ENCODE results near the gene PPP2R5C. TPM values are rescaled to one million over a fixed set of nuclear protein-coding genes. Genes with fewer than 3 reads are reported as not detected.

Gene PPP2R5C
- total and polyA plus RNA-seq, 2 of the 8 experiments (the other 6 are each of a cell fraction or from before 2014, with no cell fraction given): 49.6 to 95.9 TPM

DNA sequence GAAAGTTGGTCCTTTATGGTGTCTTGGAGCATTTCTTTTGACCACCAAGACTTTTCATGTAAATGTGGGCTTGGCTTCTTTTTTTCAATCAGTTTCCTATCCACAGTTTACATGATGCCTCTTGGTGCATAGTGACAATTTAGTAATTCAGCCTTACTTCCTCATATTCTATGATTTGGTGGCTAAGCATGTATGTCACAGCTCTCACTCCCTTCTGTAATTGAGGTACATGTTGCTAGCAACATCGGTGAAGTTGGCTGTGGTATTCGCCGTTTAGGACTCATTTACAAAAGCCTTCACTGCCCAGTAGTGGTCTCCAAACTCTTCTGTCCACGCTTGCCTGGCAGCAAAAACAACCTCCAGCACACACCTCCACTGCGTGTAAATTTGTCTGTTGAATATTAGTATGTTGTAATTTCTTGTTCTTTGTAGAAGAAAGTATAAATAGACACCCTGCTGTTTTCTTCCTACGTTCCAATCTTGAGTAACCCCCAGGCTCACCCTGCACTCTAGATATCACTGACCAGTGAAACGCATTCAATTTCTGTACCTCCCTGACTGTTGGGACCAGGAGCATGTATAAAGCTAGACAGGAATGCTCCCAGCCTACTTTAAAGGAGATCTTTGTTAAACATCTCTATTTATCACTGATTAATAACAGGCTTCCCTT, 90.4 kb downstream of the PPP2R5C start:
- H2BK12ac ChIP-seq (ENCODE audit: low read depth, low read length): no peak overlapping the region
- no peak overlapping the region for H3K4me2 ChIP-seq (ENCODE audit: insufficient read depth in 1 of 2, low read depth in 2 of 2, low read length in 2 of 2)
- H3K9ac ChIP-seq (replicated peaks in 1 of 4; ENCODE audit: extremely low read depth in 1 of 4, low read depth in 3 of 4, low read length in 3 of 4): no peak overlapping the region
- no peak overlapping the region for H2BK20ac ChIP-seq (ENCODE audit: low read length)
- no peak overlapping the region for H2BK120ac ChIP-seq (replicated peaks; ENCODE audit: low read depth, low read length)
- H4K8ac ChIP-seq (ENCODE audit: extremely low read depth, insufficient read depth, low read length): no peak overlapping the region
- no peak overlapping the region for H3K14ac ChIP-seq (ENCODE audit: insufficient read length)
- no peak for DNase-seq (ENCODE audit: low read depth in 1 of 2, low spot score in 2 of 2)
- no peaks in the 10 kb centered on the region for H3K23me2 ChIP-seq (ENCODE audit: low read depth, low read length)
- H3K23ac ChIP-seq (ENCODE audit: insufficient read length): no peak overlapping the region
- H3K27me3 ChIP-seq (replicated peaks in 1 of 4; ENCODE audit: control insufficient read depth in 3 of 4, extremely low read depth in 1 of 4, insufficient read depth in 3 of 4, low read length in 3 of 4): no peaks in the 10 kb centered on the region
- H3K4me1 ChIP-seq (replicated peaks in 1 of 4; ENCODE audit: control insufficient read depth in 3 of 4, insufficient read depth in 4 of 4, low read length in 3 of 4): no peaks in the 10 kb centered on the region
- CTCF ChIA-PET (ENCODE audit: partially characterized antibody): interaction anchor here (0.9 kb wide), 1 partner anchor 80 kb away, joined by 4 read pairs; no protein-coding TSS in a partner anchor
- H3K79me2 ChIP-seq (ENCODE audit: control insufficient read depth in 1 of 2, insufficient read depth in 2 of 2, low read length in 2 of 2): peaks cover 0 to 35% of the 10 kb centered on the region in 2 experiments; a peak in 3 of 4 replicates
- no peak overlapping the region for H3K18ac ChIP-seq (ENCODE audit: extremely low read depth, low read length)
- WGBS, 2 experiments (ENCODE audit: extremely low coverage in 1 of 2, insufficient coverage in 1 of 2, insufficient read length in 1 of 2, insufficient replicate concordance in 2 of 2, low coverage in 1 of 2, low lambda C conversion rate in 2 of 2, missing lambda C conversion rate in 1 of 2): 89% methylated on average over 7 of the region's 7 CpGs; no CpG with 5 or more reads in 1 of the 2 experiments
- H4K20me1 ChIP-seq (replicated peaks in 1 of 2; ENCODE audit: control insufficient read depth in 1 of 2, insufficient read depth in 2 of 2, low read length in 2 of 2): peaks cover 5 to 21% of the 10 kb centered on the region in 2 experiments
- H3K56ac ChIP-seq (replicated peaks; ENCODE audit: insufficient read length, low read depth, low read length): no peak overlapping the region
- H3K9me3 ChIP-seq (ENCODE audit: insufficient read depth in 2 of 2, low read depth in 1 of 2, low read length in 1 of 2): no peaks in the 10 kb centered on the region
- H4K5ac ChIP-seq (ENCODE audit: insufficient read length, low read depth, low read length): no peak overlapping the region
- no peak overlapping the region for H2AK5ac ChIP-seq (ENCODE audit: low read depth, low read length)
- H3K4ac ChIP-seq (replicated peaks; ENCODE audit: insufficient read length, low read depth, low read length): no peak overlapping the region
- no peak overlapping the region for H3K27ac ChIP-seq (ENCODE audit: low read depth, low read length)
- no peak overlapping the region for H3K4me3 ChIP-seq (ENCODE audit: extremely low read depth in 1 of 4, insufficient read depth in 2 of 4, low read depth in 3 of 4, low read length in 4 of 4)
- POLR2A ChIA-PET (ENCODE audit: partially characterized antibody): no interaction called here
- H2BK5ac ChIP-seq (ENCODE audit: low read depth, low read length): no peak overlapping the region
- H3K79me1 ChIP-seq (ENCODE audit: low read depth, low read length): peaks cover 16% of the 10 kb centered on the region
- peaks cover 0 to 3% (median 1%) of the 10 kb centered on the region in 4 experiments; a peak in 2 of 8 replicates for H3K36me3 ChIP-seq (ENCODE audit: control insufficient read depth in 2 of 4, insufficient read depth in 4 of 4, low read length in 3 of 4)
- no peak for FAIRE-seq
- H2BK15ac ChIP-seq (ENCODE audit: low read length): no peak overlapping the region
- no peak overlapping the region for H4K91ac ChIP-seq (replicated peaks; ENCODE audit: insufficient read length, low read length)
- H2AFZ ChIP-seq (ENCODE audit: low read length): no peak overlapping the region
- TF ChIP-seq SIRT6 (IDR thresholded peaks at IDR 0.05; ENCODE audit: low read length) (no peak), EZH2 (IDR thresholded peaks at IDR 0.05; ENCODE audit: low read depth, low read length, severe bottlenecking) (no peak), RNF2 (IDR thresholded peaks at IDR 0.05; ENCODE audit: borderline replicate concordance, low read depth, low read length, missing control alignments, poor library complexity, severe bottlenecking) (no peak), GABPA (IDR thresholded peaks at IDR 0.05; ENCODE audit: borderline replicate concordance, insufficient read depth, low read length) (no peak), CTBP2 (IDR thresholded peaks at IDR 0.05; ENCODE audit: borderline replicate concordance, insufficient read depth, insufficient read length, low read length) (no peak), HDAC6 (IDR thresholded peaks at IDR 0.05; ENCODE audit: low read depth, low read length) (no peak), MAFK (IDR thresholded peaks at IDR 0.05; ENCODE audit: low read depth, low read length) (no peak), KDM1A (IDR thresholded peaks at IDR 0.05; ENCODE audit: borderline replicate concordance, low read length) (no peak), POLR2AphosphoS5 (IDR thresholded peaks at IDR 0.05; ENCODE audit: low read depth, low read length) (no peak), TAF7 (optimal IDR thresholded peaks at IDR 0.05; ENCODE audit: borderline replicate concordance, low read depth, low read length) (no peak), TAF1 (IDR thresholded peaks at IDR 0.05; ENCODE audit: low read depth, low read length) (no peak), SIN3A (conservative IDR thresholded peaks at IDR 0.05 in 1 of 2, IDR thresholded peaks at IDR 0.05 in 1 of 2; ENCODE audit: low read depth in 1 of 2, low read length in 2 of 2) (no peak)
